ENCODE measurements around the gene CDKN1B.
"Not testable (repeated sequence)": the region's sequence is repeated elsewhere in the genome, so short reads cannot be mapped to it uniquely, and the experiment has no call there.

The CDKN1B gene

GRCh38 chr12:12724421-12725085 lies 7.4 kb downstream of the CDKN1B start:
- no peak for DNase-seq (ENCODE audit: low read depth)

- DNase-seq (ENCODE audit: low read depth) = peak; percentile 94
Measured at GRCh38 chr12:12725086-12725955, 8.2 kb downstream of the CDKN1B start.

- DNase-seq (ENCODE audit: low read depth) = no peak
Measured at GRCh38 chr12:12725956-12726554, 8.9 kb downstream of the CDKN1B start.

- no peak for DNase-seq (ENCODE audit: low read depth)
Measured at GRCh38 chr12:12726555-12727093, 9.5 kb downstream of the CDKN1B start.

GRCh38 chr12:12731178-12731577 lies 14.0 kb downstream of the CDKN1B start:
- DNase-seq (ENCODE audit: low read depth) = no peak

- DNase-seq (ENCODE audit: low read depth) = no peak
Measured at GRCh38 chr12:12731785-12732184, 14.6 kb downstream of the CDKN1B start.

- no peak for DNase-seq (ENCODE audit: low read depth)
Measured at GRCh38 chr12:12733118-12733517, 15.9 kb downstream of the CDKN1B start.

GRCh38 chr12:12734054-12734453 lies 16.9 kb downstream of the CDKN1B start:
- no peak for DNase-seq (ENCODE audit: low read depth)

- no peak for DNase-seq (ENCODE audit: low read depth)
Measured at GRCh38 chr12:12734561-12735071, 17.4 kb downstream of the CDKN1B start.

GRCh38 chr12:12735301-12735700 lies 18.1 kb downstream of the CDKN1B start:
- DNase-seq (ENCODE audit: low read depth) = no peak

- no peak for DNase-seq (ENCODE audit: low read depth)
Measured at GRCh38 chr12:12736759-12737676, 19.9 kb downstream of the CDKN1B start.

- DNase-seq (ENCODE audit: low read depth) = not testable (repeated sequence)
Measured at GRCh38 chr12:12738152-12738551, 21.0 kb downstream of the CDKN1B start.

- no peak for DNase-seq (ENCODE audit: low read depth)
Measured at GRCh38 chr12:12741660-12742059, 24.5 kb downstream of the CDKN1B start.

GRCh38 chr12:12744546-12745305 lies 27.6 kb downstream of the CDKN1B start:
- no peak for DNase-seq (ENCODE audit: low read depth)

GRCh38 chr12:12745576-12746211 lies 28.5 kb downstream of the CDKN1B start:
- no peak for DNase-seq (ENCODE audit: low read depth)

- DNase-seq (ENCODE audit: low read depth) = no peak
Measured at GRCh38 chr12:12747278-12747677, 30.1 kb downstream of the CDKN1B start.

GRCh38 chr12:12748044-12748443 lies 30.9 kb downstream of the CDKN1B start:
- no peak for DNase-seq (ENCODE audit: low read depth)

GRCh38 chr12:12749433-12749832 lies 32.3 kb downstream of the CDKN1B start:
- DNase-seq (ENCODE audit: low read depth) = no peak

GRCh38 chr12:12755923-12756322 lies 38.8 kb downstream of the CDKN1B start:
- no peak for DNase-seq (ENCODE audit: low read depth)

GRCh38 chr12:12757121-12757520 lies 40.0 kb downstream of the CDKN1B start:
- no peak for DNase-seq (ENCODE audit: low read depth)
